ENCODE measurements around the gene MAGEA9B. TPM values are rescaled to one million over a fixed set of nuclear protein-coding genes. Genes with fewer than 3 reads are reported as not detected.
"Not testable (repeated sequence)": the region's sequence is repeated elsewhere in the genome, so short reads cannot be mapped to it uniquely, and the experiment has no call there.

The MAGEA9B gene
- total RNA-seq, 2 donors from 2014 or later, result not detected

DNA sequence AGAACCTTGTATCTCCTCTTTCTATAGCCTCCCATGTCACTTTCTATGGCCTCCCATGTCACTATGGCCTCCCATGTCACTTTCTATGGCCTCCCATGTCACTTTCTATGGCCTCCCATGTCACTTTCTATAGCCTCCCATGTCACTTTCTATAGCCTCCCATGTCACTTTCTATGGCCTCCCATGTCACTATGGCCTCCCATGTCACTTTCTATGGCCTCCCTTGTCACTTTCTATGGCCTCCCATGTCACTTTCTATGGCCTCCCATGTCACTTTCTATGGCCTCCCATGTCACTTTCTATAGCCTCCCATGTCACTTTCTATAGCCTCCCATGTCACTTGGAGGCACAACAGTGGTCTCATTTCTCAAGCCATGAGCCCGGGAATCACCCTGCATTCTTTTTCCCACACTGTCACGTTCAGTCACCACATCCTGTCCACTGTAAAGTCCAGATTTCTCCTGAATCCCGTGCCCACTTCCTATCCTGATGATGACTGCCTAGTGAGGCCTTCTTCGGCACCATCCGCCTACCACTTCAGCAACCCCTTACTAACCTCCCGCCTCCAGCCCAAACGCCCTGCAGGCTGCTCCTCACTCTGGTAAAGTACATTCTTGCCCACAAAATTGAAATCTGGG, 18.1 kb upstream of the MAGEA9B start:
- H3K4me1 Mint-ChIP-seq (ENCODE audit: low read depth in 2 of 2); H3K27ac Mint-ChIP-seq; H3K27me3 Mint-ChIP-seq; H3K9me3 Mint-ChIP-seq; ATAC-seq; H3K4me3 Mint-ChIP-seq; DNase-seq (ENCODE audit: low spot score): not testable (repeated sequence)
- peaks cover 13% of the 10 kb centered on the region for H3K36me3 Mint-ChIP-seq

DNA sequence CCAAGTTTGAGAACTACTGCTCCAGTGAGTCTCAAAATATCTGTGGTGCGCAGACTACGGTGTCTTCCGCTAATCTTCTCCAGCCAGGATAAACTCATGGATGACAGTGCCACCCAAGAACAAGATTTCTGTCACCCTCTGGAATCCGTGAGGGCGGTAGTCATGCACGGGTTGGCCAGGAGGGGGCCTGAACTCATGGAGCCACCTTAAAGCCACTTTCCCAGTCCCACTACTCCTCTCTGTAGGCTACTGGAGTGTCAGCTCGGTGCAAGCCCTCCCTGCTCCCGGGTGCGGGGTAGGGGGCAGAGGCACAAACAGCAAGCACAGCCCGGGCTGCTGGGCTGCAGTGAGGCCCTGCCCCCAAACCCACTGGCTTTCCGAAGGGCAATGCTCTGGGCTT, 11.3 kb upstream of the MAGEA9B start:
- ATAC-seq; H3K9me3 Mint-ChIP-seq; DNase-seq (ENCODE audit: low spot score); H3K4me3 Mint-ChIP-seq; H3K4me1 Mint-ChIP-seq (ENCODE audit: low read depth in 2 of 2); H3K27ac Mint-ChIP-seq; H3K27me3 Mint-ChIP-seq; H3K36me3 Mint-ChIP-seq: not testable (repeated sequence)

DNA sequence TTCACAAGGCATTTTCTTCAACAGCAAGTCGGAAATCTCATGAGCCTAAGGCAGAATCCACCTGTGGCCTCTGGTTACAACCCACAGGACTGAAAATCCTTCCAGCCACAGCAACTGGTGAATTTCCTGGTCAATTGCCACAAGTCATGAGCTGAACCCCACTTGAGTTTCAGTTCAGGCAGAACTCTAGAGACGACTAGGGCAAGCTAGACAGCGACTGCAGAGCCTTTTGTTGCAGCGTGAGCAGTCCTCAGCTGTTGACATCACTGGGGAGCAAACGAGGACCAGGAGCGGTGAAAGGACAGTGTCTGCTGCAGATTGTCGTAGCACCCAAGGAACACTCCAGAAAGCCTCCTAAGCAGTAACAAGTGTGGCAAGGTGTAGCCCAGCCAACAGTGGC, 8.7 kb upstream of the MAGEA9B start:
- not testable (repeated sequence) for H3K4me1 Mint-ChIP-seq (ENCODE audit: low read depth in 2 of 2); ATAC-seq; H3K27ac Mint-ChIP-seq; DNase-seq (ENCODE audit: low spot score); H3K4me3 Mint-ChIP-seq; H3K9me3 Mint-ChIP-seq; H3K36me3 Mint-ChIP-seq; H3K27me3 Mint-ChIP-seq

DNA sequence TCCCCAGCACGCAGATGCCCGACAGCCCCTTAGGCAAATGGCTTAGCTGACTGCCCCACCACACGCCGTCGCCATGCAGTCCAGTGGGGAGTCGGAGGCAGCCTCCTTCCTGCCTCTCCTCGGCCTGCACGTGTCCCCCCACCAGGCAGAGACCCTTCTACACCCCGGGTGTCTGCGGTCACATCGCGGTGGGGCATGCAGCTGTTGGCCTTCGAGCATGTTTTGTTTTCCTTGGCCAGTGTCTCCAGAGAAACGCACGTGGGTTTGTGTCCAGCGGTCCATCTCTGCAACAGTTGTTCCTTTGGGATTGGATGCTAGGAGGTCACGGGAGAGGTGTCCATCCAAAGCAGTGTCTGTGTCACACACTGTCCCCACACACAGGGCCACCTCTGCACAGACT, 8.0 kb upstream of the MAGEA9B start, which contains the start of gene HSFX2:
Gene HSFX2, minus strand, starts transcription at position 101 of the 400 bp plus-strand sequence. CDS start 614 bp downstream, outside the sequence.
- not testable (repeated sequence) for H3K36me3 Mint-ChIP-seq; H3K27me3 Mint-ChIP-seq; H3K4me3 Mint-ChIP-seq; H3K4me1 Mint-ChIP-seq (ENCODE audit: low read depth in 2 of 2); ATAC-seq; H3K27ac Mint-ChIP-seq; H3K9me3 Mint-ChIP-seq; DNase-seq (ENCODE audit: low spot score)

DNA sequence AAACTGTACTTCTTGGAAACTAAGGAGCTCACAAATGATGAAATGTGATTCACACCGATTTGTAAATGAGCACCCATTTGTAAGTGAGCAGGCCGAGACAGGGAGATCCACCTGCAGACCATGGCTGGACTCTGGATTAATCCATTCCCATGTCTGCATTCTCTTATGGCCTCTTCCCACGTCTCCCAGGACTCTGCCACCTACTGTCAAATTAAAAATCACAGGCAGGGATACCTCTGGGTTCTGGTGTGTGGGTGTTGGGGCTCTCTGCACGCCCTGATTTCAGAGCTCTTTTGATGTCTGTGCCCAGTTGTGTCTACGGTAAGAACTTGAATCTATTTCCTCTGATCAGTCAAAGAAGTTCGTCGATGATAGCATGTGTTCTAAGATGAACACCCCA, 3.7 kb upstream of the MAGEA9B start:
- not testable (repeated sequence) for H3K9me3 Mint-ChIP-seq; H3K4me3 Mint-ChIP-seq; H3K27me3 Mint-ChIP-seq; H3K4me1 Mint-ChIP-seq (ENCODE audit: low read depth in 2 of 2); H3K27ac Mint-ChIP-seq; H3K36me3 Mint-ChIP-seq; ATAC-seq; DNase-seq (ENCODE audit: low spot score)

DNA sequence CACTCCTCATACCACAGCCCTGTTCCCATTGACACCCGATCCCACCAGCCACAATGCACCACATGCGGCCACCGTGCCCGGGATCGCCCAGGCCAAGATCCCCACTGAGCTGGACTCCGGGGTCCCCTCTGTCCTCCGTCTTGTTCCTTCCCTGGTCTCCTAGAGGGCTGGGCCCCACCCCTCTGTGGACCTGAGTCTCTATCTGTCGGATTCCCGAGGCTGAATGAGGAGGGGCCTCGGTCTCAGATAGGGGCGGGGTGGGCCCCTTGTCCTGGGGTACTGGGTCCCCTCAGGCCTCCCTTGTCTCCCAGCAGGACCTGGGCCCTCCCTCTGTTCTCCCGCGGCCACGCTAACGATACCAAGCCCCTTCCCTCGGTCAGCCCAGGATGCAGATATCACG, 1.6 kb downstream of the MAGEA9B start:
- H3K36me3 Mint-ChIP-seq; DNase-seq (ENCODE audit: low spot score); H3K9me3 Mint-ChIP-seq; H3K27ac Mint-ChIP-seq; H3K27me3 Mint-ChIP-seq; H3K4me1 Mint-ChIP-seq (ENCODE audit: low read depth in 2 of 2); H3K4me3 Mint-ChIP-seq: not testable (repeated sequence)
- ATAC-seq, result peak in 1 of 2 donors; percentile 15

DNA sequence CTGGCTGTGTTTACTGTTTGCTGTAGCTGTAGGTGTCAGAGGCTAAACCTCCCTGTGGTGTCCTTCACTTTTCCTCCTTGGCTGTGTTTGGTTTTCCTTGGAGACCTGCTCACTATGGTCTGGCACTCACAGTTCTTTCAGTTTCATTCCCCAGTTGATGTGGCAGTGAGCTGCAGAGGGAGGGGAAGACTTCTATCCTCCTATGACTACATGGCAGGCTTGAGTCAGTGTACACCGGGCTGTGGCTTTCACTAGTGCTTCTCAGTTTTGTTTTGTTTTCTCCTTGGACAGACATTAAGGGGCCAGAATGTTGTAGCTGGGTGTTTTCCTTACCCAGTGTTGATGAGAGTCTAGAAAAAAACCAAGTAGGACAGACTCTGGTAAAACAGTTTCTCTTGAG, 13.8 kb downstream of the MAGEA9B start:
- not testable (repeated sequence) for H3K27me3 Mint-ChIP-seq

DNA sequence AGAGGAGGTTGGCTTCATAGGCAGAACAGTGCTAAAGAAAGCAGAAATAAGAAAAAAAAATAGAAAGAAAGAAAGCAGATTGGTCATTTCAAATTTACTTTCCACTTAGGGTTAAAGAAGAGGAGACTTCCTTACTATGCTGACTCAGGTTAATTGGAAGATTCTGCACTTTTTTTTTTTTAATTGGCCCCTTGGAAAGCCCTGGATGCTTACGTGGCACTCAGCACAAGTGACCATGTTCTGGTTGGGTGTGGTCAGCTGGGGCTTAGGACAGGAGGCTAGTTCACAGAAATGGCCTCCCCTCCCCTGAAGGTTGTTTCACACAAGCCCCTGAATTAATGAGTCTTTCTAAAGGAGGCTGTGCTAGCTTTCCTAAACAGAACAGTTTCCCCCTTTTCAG, 14.5 kb downstream of the MAGEA9B start:
- ATAC-seq (no peak), DNase-seq (ENCODE audit: low spot score) (no peak)
- no peaks in the 10 kb centered on the region for H3K36me3 Mint-ChIP-seq
- peaks cover 0 to 4% of the 10 kb centered on the region in 2 donors for H3K4me1 Mint-ChIP-seq (ENCODE audit: low read depth in 2 of 2)
- H3K27ac Mint-ChIP-seq, result peak overlapping the region in 1 of 2 donors; percentile 48
- H3K9me3 Mint-ChIP-seq, result no peaks in the 10 kb centered on the region
- peaks cover 0 to 6% of the 10 kb centered on the region in 2 donors for H3K27me3 Mint-ChIP-seq
- H3K4me3 Mint-ChIP-seq, result no peak overlapping the region

More for the DNA sequence above, 13.8 kb downstream of the MAGEA9B start:
- not testable (repeated sequence) for DNase-seq (ENCODE audit: low spot score); H3K4me3 Mint-ChIP-seq; H3K4me1 Mint-ChIP-seq (ENCODE audit: low read depth in 2 of 2); H3K9me3 Mint-ChIP-seq; H3K27ac Mint-ChIP-seq; H3K36me3 Mint-ChIP-seq
- ATAC-seq, result peak; percentile 94 to 100

DNA sequence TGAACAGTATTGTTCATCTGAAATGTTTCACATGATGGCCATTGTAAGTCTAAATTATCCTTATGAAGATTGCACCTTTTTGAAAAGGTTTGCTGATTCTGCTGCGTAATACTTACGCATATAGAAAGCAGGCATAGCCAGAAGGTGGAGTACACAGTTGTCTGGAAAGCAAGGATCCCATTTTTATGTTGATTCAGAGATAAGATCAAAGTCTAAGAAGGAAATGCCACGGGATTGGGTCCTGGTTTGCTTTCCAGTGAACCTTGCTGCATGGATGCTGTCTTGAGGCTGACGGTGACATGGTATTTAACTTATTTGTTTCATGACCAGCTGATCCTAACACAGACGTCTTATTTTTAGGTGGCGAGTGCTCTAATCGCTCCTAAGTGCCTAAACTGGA, 15.5 kb downstream of the MAGEA9B start:
- no peaks in the 10 kb centered on the region for H3K9me3 Mint-ChIP-seq
- H3K27ac Mint-ChIP-seq, result no peak overlapping the region
- no peak for ATAC-seq

DNA sequence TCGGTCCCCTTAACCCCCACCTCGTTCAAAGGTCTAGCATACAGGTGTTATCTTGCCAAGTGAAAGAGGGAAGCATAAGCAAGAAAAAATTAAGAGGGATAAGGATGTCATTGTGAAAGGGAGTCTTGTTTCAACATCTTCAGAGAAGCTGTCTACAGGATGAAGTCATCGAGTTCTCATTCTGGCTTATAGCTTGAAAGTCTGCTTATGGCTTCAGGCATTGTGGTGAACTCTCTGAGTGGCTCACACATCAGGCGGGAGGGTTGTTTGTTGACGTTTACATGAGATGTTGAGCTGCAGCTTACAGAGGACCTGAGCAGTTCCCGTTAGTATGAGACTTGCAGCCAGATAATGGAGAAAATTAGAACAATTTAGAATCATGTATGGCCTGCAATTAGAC, 16.6 kb downstream of the MAGEA9B start:
- Mint-ChIP-seq H3K27me3 (peaks cover 0 to 9% of the 10 kb centered on the region in 2 donors), H3K4me3 (no peak overlapping the region), H3K36me3 (no peaks in the 10 kb centered on the region), H3K9me3 (no peaks in the 10 kb centered on the region), H3K4me1 (ENCODE audit: low read depth in 2 of 2) (peaks cover 0 to 4% of the 10 kb centered on the region in 2 donors), H3K27ac (no peak overlapping the region)
- DNase-seq (ENCODE audit: low spot score) (no peak), ATAC-seq (no peak)

More for the DNA sequence above, 15.5 kb downstream of the MAGEA9B start:
- H3K36me3 Mint-ChIP-seq, result no peaks in the 10 kb centered on the region
- no peak for DNase-seq (ENCODE audit: low spot score)
- H3K4me3 Mint-ChIP-seq, result no peak overlapping the region
- peaks cover 0 to 9% of the 10 kb centered on the region in 2 donors for H3K27me3 Mint-ChIP-seq
- H3K4me1 Mint-ChIP-seq (ENCODE audit: low read depth in 2 of 2), result peaks cover 0 to 4% of the 10 kb centered on the region in 2 donors

DNA sequence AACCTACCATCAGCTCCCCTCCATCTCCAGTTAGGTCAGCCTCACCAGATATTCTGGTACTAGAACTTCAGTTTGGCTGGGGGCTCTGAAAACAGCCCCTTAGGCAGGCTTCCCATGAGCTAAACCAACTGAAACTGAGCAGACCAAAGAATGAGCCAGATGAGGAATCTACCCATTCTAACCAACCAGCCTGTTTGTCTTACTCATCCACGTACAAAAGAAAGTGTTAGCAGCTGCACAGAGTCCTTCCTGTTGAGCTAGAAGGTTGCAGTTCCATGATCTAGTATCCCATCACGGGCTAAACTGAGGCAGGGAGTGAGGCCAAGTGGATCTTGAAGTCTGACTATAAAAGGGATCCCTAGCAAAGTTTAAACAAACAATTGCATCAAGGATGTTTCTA, 17.5 kb downstream of the MAGEA9B start:
- DNase-seq (ENCODE audit: low spot score), result no peak
- Mint-ChIP-seq H3K36me3 (no peaks in the 10 kb centered on the region), H3K9me3 (no peaks in the 10 kb centered on the region), H3K4me1 (ENCODE audit: low read depth in 2 of 2) (peaks cover 0 to 4% of the 10 kb centered on the region in 2 donors), H3K4me3 (no peak overlapping the region), H3K27me3 (peaks cover 0 to 9% of the 10 kb centered on the region in 2 donors), H3K27ac (no peak overlapping the region)
- no peak for ATAC-seq

DNA sequence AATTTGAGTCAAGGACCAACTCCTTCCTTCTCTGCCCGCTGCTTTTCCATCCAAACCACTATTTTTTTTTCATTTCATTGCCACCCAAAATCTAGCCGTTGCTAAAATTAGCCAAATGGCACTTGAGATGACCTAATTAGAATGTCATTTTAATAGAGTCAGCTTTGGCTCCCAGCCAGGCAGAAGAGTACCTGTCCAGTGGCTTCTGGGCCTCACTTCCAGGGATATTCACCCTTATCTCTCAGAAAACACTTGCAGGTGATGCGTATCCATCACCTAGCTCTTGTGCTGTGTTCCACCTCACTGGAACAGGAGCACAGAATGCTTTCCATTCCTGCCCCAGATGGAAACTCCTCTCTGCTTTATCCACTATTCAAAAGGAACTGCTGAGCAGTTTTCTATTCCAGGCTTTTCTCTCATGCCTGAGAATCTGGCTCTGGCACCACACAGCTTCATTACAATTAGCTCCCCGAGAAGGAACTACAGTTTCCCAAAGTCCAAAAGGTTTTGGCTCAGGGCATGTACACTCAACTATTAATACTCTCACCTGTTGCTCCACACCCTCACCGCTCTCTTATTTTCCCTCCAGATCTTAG, 18.5 kb downstream of the MAGEA9B start:
- DNase-seq (ENCODE audit: low spot score) (no peak), ATAC-seq (no peak)
- Mint-ChIP-seq H3K4me3 (no peak overlapping the region), H3K4me1 (ENCODE audit: low read depth in 2 of 2) (peaks cover 0 to 4% of the 10 kb centered on the region in 2 donors), H3K27ac (no peak overlapping the region), H3K9me3 (no peaks in the 10 kb centered on the region), H3K27me3 (peaks cover 0 to 9% of the 10 kb centered on the region in 2 donors), H3K36me3 (no peaks in the 10 kb centered on the region)

DNA sequence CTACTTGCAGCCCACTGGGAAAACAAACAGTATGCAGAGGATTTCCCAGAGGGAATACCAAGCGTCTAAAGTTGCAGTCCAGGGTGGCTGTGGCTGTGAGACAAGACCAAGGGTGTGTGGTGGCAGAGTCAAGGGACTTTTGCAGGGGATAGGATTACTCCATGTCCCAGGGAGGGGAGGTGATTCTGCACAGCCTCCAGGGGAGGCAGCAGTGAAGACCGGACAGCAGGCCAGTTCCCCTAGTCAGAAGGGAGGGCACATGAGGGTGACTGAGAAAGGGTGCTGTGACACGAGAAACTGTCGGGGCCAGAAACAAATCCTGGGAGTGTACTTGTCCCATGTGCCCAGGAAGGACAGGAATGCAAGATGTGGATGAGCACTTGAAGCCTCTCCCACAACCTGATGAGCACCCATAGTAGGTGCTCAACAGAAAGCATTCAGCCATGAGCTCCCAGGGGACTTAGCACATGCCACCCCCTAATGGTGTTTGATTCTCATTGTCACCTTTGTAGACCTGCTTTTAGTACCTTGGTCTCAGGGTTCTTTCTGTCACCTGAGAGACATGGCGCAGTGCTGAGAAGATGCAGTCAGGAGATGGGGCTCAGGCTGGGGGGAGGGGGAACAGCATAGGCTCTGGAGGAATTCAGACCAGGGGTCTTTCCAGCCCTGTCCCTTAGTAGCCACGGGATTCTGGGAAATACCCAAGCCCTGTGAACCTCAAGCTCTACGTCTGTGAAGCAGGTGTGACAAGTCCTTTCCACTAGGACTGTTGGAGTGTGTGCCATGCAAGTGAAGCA, 19.4 kb downstream of the MAGEA9B start:
- Mint-ChIP-seq H3K4me3 (no peak overlapping the region), H3K27ac (no peak overlapping the region), H3K27me3 (peaks cover 0 to 9% of the 10 kb centered on the region in 2 donors), H3K9me3 (no peaks in the 10 kb centered on the region), H3K36me3 (no peaks in the 10 kb centered on the region), H3K4me1 (ENCODE audit: low read depth in 2 of 2) (peaks cover 0 to 1% of the 10 kb centered on the region in 2 donors)
- ATAC-seq (no peak), DNase-seq (ENCODE audit: low spot score) (no peak)

DNA sequence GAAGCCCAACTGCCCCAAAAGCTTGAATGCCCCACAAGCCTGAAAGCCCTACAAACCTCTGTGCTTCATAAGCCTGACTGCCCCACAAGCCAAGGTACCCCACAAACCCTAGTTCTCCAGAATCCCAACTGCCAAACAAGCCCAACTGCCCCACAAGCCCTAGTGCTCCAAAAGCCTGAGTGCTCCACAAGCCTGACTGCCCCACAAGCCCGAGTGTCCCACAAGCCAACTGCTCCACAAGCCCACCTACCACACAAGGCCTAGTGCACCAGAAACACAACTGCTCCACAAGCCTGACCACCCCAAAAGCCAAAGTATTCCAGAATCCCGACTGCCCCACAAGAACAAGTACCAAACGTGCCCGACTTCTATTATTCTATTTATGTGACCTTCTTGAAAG, 23.9 kb downstream of the MAGEA9B start:
- H3K9me3 Mint-ChIP-seq, result no peaks in the 10 kb centered on the region
- H3K4me3 Mint-ChIP-seq, result no peak overlapping the region
- peaks cover 0 to 3% of the 10 kb centered on the region in 2 donors for H3K27me3 Mint-ChIP-seq
- ATAC-seq (no peak), DNase-seq (ENCODE audit: low spot score) (no peak)
- H3K4me1 Mint-ChIP-seq (ENCODE audit: low read depth in 2 of 2), result no peaks in the 10 kb centered on the region
- H3K27ac Mint-ChIP-seq, result no peak overlapping the region
- no peaks in the 10 kb centered on the region for H3K36me3 Mint-ChIP-seq

Measured in natural killer cell treated with Interleukin-12 subunit alpha and Interleukin-12 subunit beta and Interleukin-15 and Interleukin-18, amount 100 ng/mL, for 72 hours (primary cell).